Psoas muscle (tissue), 8 donors: ENCODE results near the gene SH3PXD2B. TPM values are rescaled to one million over a fixed set of nuclear protein-coding genes. Genes with fewer than 3 reads are reported as not detected.

Source experiments
- ATAC-seq, 4 donors: fragments of 200-7000 bp; cut with Tn5 transposase; one replicate each; pipeline ENCODE4 v1.9.1; 2020; ENCODE audit warnings: moderate library complexity in 3 of 4, mild to moderate bottlenecking in 2 of 4
- DNase-seq, 2 donors: peaks; one replicate each; pipeline ENCODE4 v3.0.0-alpha.2; 2020
- H3K27ac ChIP-seq: fragments of 200-600 bp; one replicate; pipeline ENCODE4 v1.8.0; 2022
- H3K27me3 ChIP-seq, 3 donors: fragments of 200-600 bp in 1 of 3; one replicate each; pipeline versions ENCODE4 v1.6.1 to v1.8.0; 2013 to 2022; ENCODE audit warnings: low read length in 2 of 3, mild to moderate bottlenecking in 2 of 3, moderate library complexity in 1 of 3; ENCODE audit not compliant: insufficient read depth in 3 of 3
- H3K36me3 ChIP-seq, 2 donors: fragments of 200-600 bp in 1 of 2; one replicate each; pipeline versions ENCODE4 v1.6.1 to v1.8.0; 2013 to 2022; ENCODE audit warnings: low read depth in 1 of 2, mild to moderate bottlenecking in 1 of 2, moderate library complexity in 1 of 2; ENCODE audit not compliant: insufficient read depth in 1 of 2
- H3K4me1 ChIP-seq: fragments of 200-600 bp; one replicate; pipeline ENCODE4 v1.8.0; 2022
- H3K4me3 ChIP-seq: fragments of 200-600 bp; one replicate; pipeline ENCODE4 v1.8.0; 2022; ENCODE audit warnings: mild to moderate bottlenecking
- H3K9me3 ChIP-seq: fragments of 200-600 bp; one replicate; pipeline ENCODE4 v1.8.0; 2022
- WGBS, 3 donors: extraction: QIAGEN DNeasy Blood & Tissue Kit; methylation state at CpG; one replicate each; pipeline versions ENCODE4 v1.1.6 to v1.1.7; 2013; 5-methylcytosine and 5-hydroxymethylcytosine counted together
- intact Hi-C, 2 donors: fragments of 100-400 bp; cut with DNase I; formaldehyde crosslinking; loops; one replicate each; pipeline versions ENCODE4 v1.11.0 to v1.14.2; 2022
- polyA plus RNA-seq, 3 donors: library from polyadenylated mRNA; stranded (reverse); fragments of 200-250 nt; gene quantifications; one replicate each; pipeline ENCODE4 v1.2.3, GENCODE V29; 2013
- total RNA-seq, 4 donors: library from RNA; stranded (reverse); fragmentation: NEBNext Ultra II Directional in 2 of 4; extraction: Animal tissue kit (Norgen Biotek cat#: 25700) in 2 of 4; gene quantifications; one replicate each; pipeline versions ENCODE4 v1.2.1 to v1.2.4, GENCODE V29; 2021 to 2023
- TF ChIP-seq, protein P1 (sequence below): fragments of 200-600 bp; IDR thresholded peaks from one replicate; pipeline ENCODE4 v1.8.0; 2022; ENCODE audit warnings: antibody characterized with exemption
- donor health status: healthy with polysubstance abuse.
- donor health status: DM: no; HTN: no; CAD: no; lungs with moderate emphysema.
- donor health status: Bipolar disorder and iron deficiency.
- donor health status: healthy.
- donor health status: DM: yes; HTN: yes; CAD: no.
- donor health status: DM: no; HTN: no; CAD: no.
- donor health status: DM: no; HTN: no; CAD: no.
- donor health status: DM: yes; HTN: yes; CAD: no.

The SH3PXD2B gene
- total and polyA plus RNA-seq, 7 donors = 0.58 to 5.3 (median 2.5) TPM

- H3K36me3 ChIP-seq = no peaks in the 10 kb centered on the region
- H3K4me3 ChIP-seq = no peak overlapping the region
- intact Hi-C loops = no loop called here
- no peak for ATAC-seq
- no peaks in the 10 kb centered on the region for H3K9me3 ChIP-seq
- WGBS, 3 donors = 69 to 99% (median 75%) methylated on average over 2 of the region's 2 CpGs
- no peak for DNase-seq
- no peaks in the 10 kb centered on the region for H3K27me3 ChIP-seq
- H3K27ac ChIP-seq = no peak overlapping the region
- TF ChIP-seq, protein P1, sequence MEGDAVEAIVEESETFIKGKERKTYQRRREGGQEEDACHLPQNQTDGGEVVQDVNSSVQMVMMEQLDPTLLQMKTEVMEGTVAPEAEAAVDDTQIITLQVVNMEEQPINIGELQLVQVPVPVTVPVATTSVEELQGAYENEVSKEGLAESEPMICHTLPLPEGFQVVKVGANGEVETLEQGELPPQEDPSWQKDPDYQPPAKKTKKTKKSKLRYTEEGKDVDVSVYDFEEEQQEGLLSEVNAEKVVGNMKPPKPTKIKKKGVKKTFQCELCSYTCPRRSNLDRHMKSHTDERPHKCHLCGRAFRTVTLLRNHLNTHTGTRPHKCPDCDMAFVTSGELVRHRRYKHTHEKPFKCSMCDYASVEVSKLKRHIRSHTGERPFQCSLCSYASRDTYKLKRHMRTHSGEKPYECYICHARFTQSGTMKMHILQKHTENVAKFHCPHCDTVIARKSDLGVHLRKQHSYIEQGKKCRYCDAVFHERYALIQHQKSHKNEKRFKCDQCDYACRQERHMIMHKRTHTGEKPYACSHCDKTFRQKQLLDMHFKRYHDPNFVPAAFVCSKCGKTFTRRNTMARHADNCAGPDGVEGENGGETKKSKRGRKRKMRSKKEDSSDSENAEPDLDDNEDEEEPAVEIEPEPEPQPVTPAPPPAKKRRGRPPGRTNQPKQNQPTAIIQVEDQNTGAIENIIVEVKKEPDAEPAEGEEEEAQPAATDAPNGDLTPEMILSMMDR = no peak
- no peaks in the 10 kb centered on the region for H3K4me1 ChIP-seq
These were observed 64.7 kb downstream of the SH3PXD2B start for GRCh38 chr5:172389578-172390112.

DNA sequence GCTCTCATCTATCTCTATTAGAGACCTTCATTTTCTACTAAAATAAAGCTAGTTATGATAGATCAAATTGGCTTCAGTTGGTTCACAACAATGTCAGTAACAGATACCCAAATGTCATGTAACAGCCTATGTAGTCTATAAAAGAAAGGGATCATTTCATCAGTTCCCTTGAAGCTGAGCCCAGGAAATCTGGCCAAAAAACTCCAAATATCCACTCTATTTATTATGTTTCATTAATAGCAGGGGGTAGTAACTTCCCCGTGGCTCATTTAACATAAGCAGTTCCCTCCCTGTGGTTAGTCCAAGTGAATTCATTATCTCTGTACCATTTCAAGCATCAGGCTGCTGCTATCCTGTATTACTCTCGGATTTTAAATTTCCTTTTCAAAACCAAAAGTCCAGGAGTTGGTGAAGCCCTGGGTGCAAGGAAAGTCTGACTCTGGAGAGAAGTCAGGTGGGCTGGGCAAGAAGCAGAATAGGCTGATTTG is 66.0 kb downstream of the SH3PXD2B start:
- H3K9me3 ChIP-seq = no peaks in the 10 kb centered on the region
- WGBS, 3 donors = 77 to 92% (median 85%) methylated on average over 2 of the region's 2 CpGs
- no peak overlapping the region for H3K27ac ChIP-seq
- intact Hi-C loops = no loop called here
- ATAC-seq = no peak
- H3K4me1 ChIP-seq = no peaks in the 10 kb centered on the region
- H3K4me3 ChIP-seq = no peak overlapping the region
- H3K27me3 ChIP-seq = no peaks in the 10 kb centered on the region
- TF ChIP-seq, protein P1 = no peak
- no peaks in the 10 kb centered on the region for H3K36me3 ChIP-seq
- DNase-seq = no peak

GRCh38 chr5:172385707-172386106 is 68.6 kb downstream of the SH3PXD2B start:
- intact Hi-C loops = no loop called here
- Histone ChIP-seq H3K4me3 (no peak overlapping the region), H3K27me3 (no peaks in the 10 kb centered on the region), H3K4me1 (no peaks in the 10 kb centered on the region), H3K27ac (no peak overlapping the region), H3K36me3 (no peaks in the 10 kb centered on the region), H3K9me3 (no peaks in the 10 kb centered on the region)
- no peak for DNase-seq
- WGBS, 3 donors = 59 to 73% (median 62%) methylated on average over 5 of the region's 5 CpGs
- TF ChIP-seq, protein P1 = no peak
- no peak for ATAC-seq

DNA sequence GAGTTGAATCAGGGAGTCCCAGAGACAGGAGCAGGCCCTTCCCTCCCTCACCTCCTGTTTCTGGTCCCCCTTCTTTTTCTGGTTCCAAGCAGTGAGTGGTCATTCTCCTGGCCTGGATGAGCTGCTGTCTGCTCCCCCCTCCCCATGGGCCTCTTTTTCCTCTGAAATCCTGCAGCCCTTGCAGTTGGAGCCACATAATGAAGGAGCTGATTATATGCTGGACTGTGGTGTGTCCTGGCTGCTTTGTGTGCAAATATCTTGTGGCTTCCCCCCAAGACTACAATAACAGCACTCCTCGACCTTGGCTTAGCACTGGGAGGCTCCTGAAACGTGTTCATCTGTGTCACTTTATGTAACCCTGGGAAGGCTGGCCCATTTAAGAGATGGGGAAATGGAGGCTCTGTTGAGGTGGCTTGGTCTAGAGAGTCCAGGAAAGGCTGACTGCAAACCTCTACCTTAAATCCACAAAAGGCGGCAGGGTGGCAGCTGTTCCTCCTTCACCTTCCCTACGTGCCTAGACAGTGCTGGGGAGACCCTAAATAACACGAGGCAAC is 69.2 kb downstream of the SH3PXD2B start:
- Histone ChIP-seq H3K27ac (no peak overlapping the region), H3K27me3 (no peaks in the 10 kb centered on the region), H3K4me3 (no peak overlapping the region), H3K36me3 (no peaks in the 10 kb centered on the region), H3K9me3 (no peaks in the 10 kb centered on the region), H3K4me1 (no peaks in the 10 kb centered on the region)
- 88 to 91% (median 90%) methylated on average over 5 of the region's 5 CpGs for WGBS, 3 donors
- TF ChIP-seq, protein P1 = no peak
- intact Hi-C loops = no loop called here
- ATAC-seq = no peak
- DNase-seq = no peak
